ENCODE results near the gene LMBRD1.
"Not testable (repeated sequence)": the region's sequence is repeated elsewhere in the genome, so short reads cannot be mapped to it uniquely, and the experiment has no call there.

LMBRD1 gene

DNA sequence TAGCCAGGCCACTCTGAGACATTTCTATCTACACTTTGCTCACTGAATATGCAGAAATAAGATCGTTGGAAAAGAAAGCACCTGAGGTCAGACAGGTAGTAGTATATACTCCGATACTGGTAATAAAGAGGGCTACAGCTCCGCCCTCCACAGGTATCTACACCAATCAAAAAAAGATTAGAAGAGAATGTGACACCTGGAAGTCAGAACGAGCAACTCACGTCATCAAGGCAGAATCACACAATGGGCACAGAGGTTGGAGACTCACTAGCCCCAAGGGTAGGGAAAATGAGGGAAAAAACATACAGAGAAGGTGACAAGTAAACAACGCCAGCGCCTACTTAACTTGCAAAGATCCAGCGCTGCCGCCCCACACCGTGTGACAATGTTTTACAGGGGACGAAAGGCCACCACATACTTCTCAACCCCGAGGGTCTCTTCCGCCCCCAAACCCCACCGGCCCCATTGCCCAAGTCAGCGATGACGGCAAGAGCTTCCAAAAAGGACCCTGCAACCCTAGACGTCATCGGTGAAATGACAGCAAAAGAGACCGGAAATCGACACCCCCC is 653 bp downstream of the LMBRD1 start:
- DNase-seq (ENCODE audit: low read depth): peak; percentile 48

- DNase-seq (ENCODE audit: low read depth): no peak
Measured at GRCh38 chr6:69795469-69796072, 1.2 kb downstream of the LMBRD1 start.

GRCh38 chr6:69792292-69792691 is 4.5 kb downstream of the LMBRD1 start:
- DNase-seq (ENCODE audit: low read depth): no peak

- DNase-seq (ENCODE audit: low read depth): no peak
Measured at GRCh38 chr6:69791065-69791471, 5.7 kb downstream of the LMBRD1 start.

- no peak for DNase-seq (ENCODE audit: low read depth)
Measured at GRCh38 chr6:69790629-69791028, 6.2 kb downstream of the LMBRD1 start.

- no peak for DNase-seq (ENCODE audit: low read depth)
Measured at GRCh38 chr6:69789578-69789977, 7.2 kb downstream of the LMBRD1 start.

DNA sequence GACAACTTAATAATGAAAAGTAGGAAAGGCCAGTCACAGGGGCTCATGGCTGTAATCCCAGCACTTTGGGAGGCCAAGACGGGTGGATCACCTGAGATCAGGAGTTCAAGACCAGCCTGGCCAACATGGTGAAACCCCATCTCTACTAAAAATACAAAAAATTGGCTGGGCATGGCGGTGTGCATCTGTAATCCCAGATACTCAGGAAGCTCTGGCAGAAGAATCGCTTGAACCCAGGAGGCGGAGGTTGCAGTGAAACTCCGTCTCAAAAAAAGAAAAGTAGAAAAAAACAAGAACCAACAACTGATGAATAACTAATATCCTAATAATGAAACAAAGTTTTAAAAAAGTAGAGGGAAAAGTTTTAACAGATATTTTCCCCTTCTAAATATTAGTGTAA is 9.4 kb downstream of the LMBRD1 start:
- not testable (repeated sequence) for DNase-seq (ENCODE audit: low read depth)

DNA sequence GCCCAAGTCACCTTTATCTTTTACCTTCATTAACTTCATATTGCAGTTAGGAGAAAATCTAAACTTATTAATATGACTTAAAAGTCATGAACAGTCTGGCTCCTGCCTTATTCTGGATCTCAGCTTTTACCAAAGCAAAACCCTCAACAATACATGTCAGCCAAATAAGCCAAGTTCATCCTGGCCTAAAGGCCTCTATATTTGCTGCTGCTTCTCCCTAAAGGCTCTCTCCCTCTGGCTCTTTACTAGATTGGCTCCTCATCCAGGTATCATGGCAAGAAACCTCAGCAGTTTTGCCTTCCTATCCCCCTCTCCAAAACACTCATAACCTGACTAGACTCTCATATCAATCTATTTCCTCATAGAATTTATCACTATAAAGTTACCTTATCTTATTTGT is 11.1 kb downstream of the LMBRD1 start:
- no peak for DNase-seq (ENCODE audit: low read depth)

- DNase-seq (ENCODE audit: low read depth): no peak
Measured at GRCh38 chr6:69784595-69785377, 12.0 kb downstream of the LMBRD1 start.

GRCh38 chr6:69783108-69783507 is 13.7 kb downstream of the LMBRD1 start:
- DNase-seq (ENCODE audit: low read depth): no peak

DNA sequence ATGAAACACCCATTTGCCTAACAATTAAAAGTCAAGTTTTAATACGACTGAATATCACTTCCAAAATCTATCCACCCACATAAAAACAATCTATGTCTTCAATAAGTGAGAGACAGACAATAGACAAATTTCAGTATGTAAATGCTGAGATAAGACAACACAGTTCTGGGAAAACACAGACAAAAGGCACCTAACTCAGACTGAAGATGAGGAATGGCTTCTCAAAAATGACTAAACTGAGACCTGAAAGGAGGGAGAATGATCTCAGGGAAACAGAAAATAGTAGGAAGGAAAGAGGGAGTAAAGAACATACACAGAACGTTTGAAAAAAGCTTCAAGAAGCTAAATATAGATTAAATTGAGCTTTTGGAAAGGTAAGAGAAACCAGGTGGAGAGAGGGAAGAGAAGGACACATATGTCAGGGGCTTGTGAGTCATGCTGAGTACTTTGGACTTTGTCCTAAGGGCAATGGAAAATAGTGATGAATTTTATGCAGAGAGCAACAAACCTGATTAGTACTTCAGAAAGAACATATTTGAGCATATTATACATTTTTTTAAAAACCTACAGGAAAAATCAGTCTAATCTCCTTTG is 16.1 kb downstream of the LMBRD1 start:
- DNase-seq (ENCODE audit: low read depth): no peak

GRCh38 chr6:69775941-69776340 is 20.9 kb downstream of the LMBRD1 start:
- no peak for DNase-seq (ENCODE audit: low read depth)

DNA sequence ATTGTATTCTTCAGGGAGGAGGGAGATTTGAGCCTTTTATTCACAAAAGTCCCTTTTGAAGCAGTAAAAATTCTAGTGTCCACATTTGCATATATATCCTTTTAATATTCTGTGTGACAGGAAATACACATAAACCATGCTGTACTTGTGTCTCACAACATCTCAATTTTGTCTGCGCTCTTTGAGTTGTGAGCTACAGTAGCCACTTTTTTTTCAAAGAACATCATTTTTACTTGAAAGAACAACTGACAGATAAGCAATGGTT is 21.3 kb downstream of the LMBRD1 start:
- no peak for DNase-seq (ENCODE audit: low read depth)

DNA sequence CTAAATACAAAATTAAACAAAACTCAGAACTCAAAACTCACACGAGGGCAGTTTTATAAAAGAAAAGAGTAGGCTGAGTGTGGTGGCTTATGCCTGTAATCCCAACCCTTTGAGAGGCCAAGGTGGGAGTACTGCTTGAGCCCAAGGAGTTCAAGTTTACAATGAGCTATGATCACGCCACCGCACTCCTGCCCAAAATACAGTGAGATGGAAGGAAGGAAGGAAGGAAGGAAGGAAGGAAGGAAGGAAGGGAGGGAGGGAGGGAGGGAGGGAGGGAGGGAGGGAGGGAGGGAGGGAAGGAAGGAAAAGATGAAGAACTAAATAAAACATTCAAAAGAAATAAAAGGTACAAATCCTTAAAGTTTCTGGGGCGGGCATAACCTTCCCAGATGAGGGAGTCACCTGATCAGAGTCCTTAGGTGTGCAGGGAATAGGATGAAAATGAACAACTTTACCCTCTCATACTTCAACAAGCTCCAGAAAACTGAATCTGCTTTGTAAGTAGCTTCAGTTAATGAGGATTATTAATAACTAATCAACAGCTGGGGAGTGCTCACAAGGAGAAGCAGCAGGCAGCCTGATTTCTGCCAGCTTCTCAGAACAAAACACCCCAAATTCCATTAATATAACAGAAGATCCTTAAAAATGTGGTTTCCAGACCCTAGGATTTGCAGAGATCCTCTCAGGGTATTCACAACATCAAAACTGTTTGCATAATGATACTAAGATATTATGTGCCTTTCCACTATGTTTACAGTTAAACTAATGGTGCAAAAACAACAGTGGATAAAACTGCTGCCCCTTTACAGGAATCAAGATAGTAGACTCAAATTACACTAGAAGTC is 21.8 kb downstream of the LMBRD1 start:
- DNase-seq (ENCODE audit: low read depth): no peak

DNA sequence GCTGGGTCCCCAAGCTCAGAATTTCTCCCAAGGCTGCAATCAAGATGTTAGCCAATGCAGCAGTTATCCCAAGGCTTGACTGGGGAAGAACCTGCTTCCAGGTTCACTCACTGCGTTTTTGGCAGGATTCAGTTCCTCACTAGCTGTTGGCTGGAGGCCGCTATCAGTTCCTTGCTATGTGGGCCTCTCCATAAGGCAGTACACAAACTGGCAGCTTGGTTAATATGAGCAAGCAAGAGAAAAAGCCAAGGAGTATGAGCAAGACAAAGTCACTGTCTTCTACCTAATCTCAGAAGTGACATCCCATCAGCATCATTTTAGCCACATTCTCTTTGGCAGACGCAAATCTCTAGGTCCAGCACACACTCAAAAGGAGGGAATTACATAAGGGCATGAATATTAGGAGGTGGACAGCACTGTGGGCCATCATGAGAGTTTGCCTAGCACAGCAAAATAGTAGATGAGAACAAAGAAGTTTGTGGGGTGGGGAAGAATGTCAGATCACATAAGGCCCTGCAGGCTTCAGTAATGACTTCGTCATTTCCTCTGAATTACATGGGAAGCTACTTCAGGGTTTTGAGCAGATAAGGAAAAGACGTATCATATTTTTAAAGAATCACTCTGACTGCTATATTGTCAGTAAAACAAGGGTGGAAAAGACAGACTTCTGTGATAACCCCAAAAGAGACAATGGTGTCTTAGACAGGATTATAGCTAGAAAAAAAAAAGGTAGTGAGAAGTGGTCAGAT is 25.5 kb downstream of the LMBRD1 start:
- no peak for DNase-seq (ENCODE audit: low read depth)

GRCh38 chr6:69768664-69769063 is 28.1 kb downstream of the LMBRD1 start:
- DNase-seq (ENCODE audit: low read depth): no peak

GRCh38 chr6:69763763-69764162 is 33.0 kb downstream of the LMBRD1 start:
- DNase-seq (ENCODE audit: low read depth): no peak

DNA sequence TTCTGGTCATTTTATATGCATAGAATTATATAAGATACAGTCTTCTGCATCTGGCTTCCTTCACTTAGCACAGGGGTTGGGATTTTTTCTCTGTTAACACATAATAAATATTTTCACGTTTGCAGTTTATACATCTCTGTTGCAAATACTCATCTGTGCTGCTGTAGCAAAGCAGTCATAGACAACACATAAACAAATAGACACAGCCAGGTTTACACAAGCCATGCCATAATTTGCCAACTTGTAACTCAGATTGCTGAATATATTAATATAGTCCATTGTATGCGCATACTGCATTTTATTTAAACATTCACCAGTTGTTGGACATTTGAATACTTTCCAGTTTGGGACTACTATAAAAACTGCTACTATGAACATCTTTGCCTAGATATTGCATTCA is 35.0 kb downstream of the LMBRD1 start:
- no peak for DNase-seq (ENCODE audit: low read depth)

DNA sequence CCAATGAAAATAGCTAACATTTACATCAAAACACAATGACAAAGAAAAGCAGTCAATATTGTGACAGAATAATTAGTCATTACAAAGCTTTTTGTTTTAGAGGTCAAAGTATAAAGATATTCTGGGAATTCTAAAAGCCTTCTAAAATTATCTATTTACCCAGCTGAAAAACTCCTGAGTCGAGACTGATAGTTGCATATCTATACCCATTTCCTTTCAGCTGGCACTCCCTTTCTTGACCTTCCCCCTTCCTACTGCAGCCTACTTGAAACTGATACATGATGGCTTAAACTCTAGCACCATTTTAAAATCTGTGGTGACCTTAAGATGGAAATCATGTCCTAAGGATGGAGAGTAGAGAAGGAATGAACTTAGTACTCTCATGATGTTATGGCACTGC is 38.6 kb downstream of the LMBRD1 start:
- no peak for DNase-seq (ENCODE audit: low read depth)

DNA sequence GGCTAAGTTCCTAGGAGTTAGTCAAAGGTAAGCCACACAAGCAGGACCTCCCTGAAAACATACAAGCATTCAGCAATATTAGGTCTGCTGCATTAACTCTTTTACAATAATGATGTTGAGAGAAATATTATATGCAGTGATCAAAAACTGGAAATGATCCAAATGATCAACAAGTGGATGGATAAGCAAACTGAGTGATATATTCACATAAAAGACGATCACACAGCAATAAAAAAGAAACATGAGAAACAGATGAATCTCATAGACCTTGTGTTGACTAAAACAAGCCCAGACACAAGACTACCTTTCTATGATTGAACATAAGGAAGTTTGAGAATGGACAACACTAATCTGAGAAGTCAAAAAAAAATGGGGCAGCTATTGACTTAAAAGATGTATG is 39.9 kb downstream of the LMBRD1 start:
- no peak for DNase-seq (ENCODE audit: low read depth)

- DNase-seq (ENCODE audit: low read depth): no peak
Measured at GRCh38 chr6:69756366-69756765, 40.4 kb downstream of the LMBRD1 start.

- DNase-seq (ENCODE audit: low read depth): no peak
Measured at GRCh38 chr6:69735027-69735426, 61.8 kb downstream of the LMBRD1 start.

Measured in T-helper 22 cell (primary cell).